ACC112 (cell line): ENCODE measurements around the gene CSPG4.
A peak's percentile ranks its signal among the peaks of the same experiment; 100 is the strongest.
"Not testable (repeated sequence)": the region's sequence is repeated elsewhere in the genome, so short reads cannot be mapped to it uniquely, and the experiment has no call there.

Experiments
- H2AFZ ChIP-seq: fragments of 200-600 bp; sonication (generic); one replicate; pipeline ENCODE4 v1.6.0; 2017; ENCODE audit warnings: antibody characterized with exemption, low read length; ENCODE audit not compliant: unreplicated experiment
- H3K27ac ChIP-seq: fragments of 200-600 bp; sonication (generic); 2 replicates; pipeline ENCODE4 v1.5.1; 2014; ENCODE audit warnings: low read depth, mild to moderate bottlenecking, antibody characterized with exemption, low read length, moderate library complexity
- H3K27me3 ChIP-seq: fragments of 200-600 bp; sonication (generic); 2 replicates; pipeline ENCODE4 v1.6.1; 2014; ENCODE audit warnings: mild to moderate bottlenecking, antibody characterized with exemption, low read length, moderate library complexity, mixed read lengths; ENCODE audit not compliant: insufficient read depth
- H3K36me3 ChIP-seq: fragments of 200-600 bp; sonication (generic); 2 replicates; pipeline ENCODE4 v1.6.1; 2016; ENCODE audit warnings: mild to moderate bottlenecking, antibody characterized with exemption, low read length, moderate library complexity, mixed read lengths; ENCODE audit not compliant: insufficient read depth
- H3K4me1 ChIP-seq: fragments of 200-600 bp; sonication (generic); one replicate; pipeline ENCODE4 v1.6.1; 2016; ENCODE audit warnings: low read length, mixed read lengths; ENCODE audit not compliant: insufficient read depth, unreplicated experiment, control insufficient read depth
- H3K4me3 ChIP-seq: fragments of 200-600 bp; sonication (generic); 2 replicates; pipeline ENCODE4 v1.5.1; 2014; ENCODE audit warnings: mild to moderate bottlenecking, low read depth, low read length
- H3K79me2 ChIP-seq: fragments of 200-600 bp; sonication (generic); one replicate; pipeline ENCODE4 v1.6.0; 2016; ENCODE audit warnings: low read length; ENCODE audit not compliant: control insufficient read depth, unreplicated experiment, insufficient read depth

The CSPG4 gene

DNA sequence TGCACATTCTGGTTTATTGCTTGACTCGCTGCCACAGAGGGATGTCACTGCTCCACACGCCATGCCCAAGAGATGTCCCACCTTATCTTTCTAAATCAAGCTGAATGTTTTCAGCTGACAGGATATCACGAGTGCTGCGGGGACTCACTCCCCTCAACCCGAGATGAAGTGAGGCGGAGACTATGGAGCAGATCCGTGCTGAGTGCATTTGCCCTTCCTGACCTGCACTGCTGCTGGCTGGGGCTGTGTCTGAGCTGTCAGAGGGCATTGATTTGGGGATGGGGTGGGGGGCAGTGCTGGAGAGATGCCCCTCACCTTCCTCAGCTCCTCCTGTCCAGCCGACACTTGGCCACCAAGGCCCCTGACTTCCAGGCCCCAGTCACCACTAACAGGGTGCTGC lies 40.5 kb upstream of the CSPG4 start:
- Histone ChIP-seq H3K4me1 (no peaks in the 10 kb centered on the region), H3K36me3 (no peaks in the 10 kb centered on the region), H3K27ac (no peak overlapping the region), H2AFZ (no peak overlapping the region), H3K4me3 (no peak overlapping the region), H3K79me2 (no peaks in the 10 kb centered on the region), H3K27me3 (no peaks in the 10 kb centered on the region)

DNA sequence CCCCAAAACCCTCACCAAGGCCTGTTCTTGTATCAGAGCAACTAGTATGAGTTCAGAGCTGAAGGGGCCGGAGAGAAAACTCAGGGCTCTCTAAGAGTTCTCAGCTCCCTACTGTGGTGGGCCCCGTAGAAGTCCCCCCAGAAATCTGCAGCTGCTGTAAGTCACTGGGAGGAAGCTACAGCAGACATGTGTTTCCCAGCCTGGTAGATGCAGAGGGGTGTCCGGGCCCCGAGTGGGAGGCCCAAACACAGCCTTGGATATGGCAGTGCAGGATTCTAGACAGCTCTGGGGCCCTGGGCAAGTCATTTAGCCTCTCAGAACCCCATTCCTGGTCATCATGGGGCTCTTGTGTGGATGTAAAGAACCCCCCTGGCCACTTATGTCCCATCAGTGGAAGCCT lies 39.2 kb upstream of the CSPG4 start:
- Histone ChIP-seq H3K27ac (no peak overlapping the region), H3K36me3 (no peaks in the 10 kb centered on the region), H2AFZ (no peak overlapping the region), H3K4me3 (no peak overlapping the region), H3K79me2 (no peaks in the 10 kb centered on the region), H3K4me1 (no peaks in the 10 kb centered on the region), H3K27me3 (no peaks in the 10 kb centered on the region)

DNA sequence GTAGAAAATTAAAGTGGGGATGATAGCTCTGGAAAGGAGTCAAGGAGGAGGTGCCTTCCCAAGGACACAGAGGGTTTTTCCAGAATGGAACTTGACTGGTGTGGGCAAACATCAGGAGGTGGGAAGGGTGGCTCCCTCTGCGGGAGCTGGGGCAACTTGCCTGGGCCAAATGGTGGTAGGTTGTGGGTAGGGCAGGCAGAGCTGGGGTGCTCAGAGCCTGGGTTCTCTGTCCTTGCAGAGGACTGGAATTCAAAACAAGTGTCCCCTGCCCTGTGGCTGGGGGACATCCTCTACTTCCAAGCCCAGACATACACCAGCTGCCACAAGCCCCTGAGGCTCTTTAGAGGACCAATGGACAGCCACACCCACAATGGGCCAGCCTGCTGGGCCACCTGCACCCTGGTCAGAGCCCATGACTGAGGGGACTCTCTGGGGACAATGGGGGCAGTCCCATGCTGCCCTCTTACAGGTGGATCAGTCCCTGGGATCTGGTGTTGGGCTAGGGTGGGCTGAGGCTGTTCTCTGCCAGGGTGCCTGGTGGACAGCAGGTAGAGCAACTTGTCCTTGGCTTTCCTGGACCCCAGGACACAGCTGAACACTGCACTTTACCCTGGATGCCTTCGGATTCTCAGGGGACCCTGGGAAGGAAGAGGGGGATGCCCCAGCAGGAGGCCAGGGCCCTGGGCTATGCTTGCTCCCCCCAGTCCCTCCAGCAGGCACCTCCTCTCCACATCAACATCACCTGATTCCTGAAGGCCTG lies 38.6 kb upstream of the CSPG4 start:
- Histone ChIP-seq H3K27ac (no peak overlapping the region), H2AFZ (no peak overlapping the region), H3K4me3 (no peak overlapping the region), H3K27me3 (no peaks in the 10 kb centered on the region), H3K36me3 (no peaks in the 10 kb centered on the region), H3K4me1 (no peaks in the 10 kb centered on the region), H3K79me2 (no peaks in the 10 kb centered on the region)

- no peaks in the 10 kb centered on the region for H3K27me3 ChIP-seq
- no peak overlapping the region for H2AFZ ChIP-seq
- no peak overlapping the region for H3K4me3 ChIP-seq
- no peaks in the 10 kb centered on the region for H3K4me1 ChIP-seq
- H3K79me2 ChIP-seq, result no peaks in the 10 kb centered on the region
- H3K36me3 ChIP-seq, result no peaks in the 10 kb centered on the region
- H3K27ac ChIP-seq, result no peak overlapping the region
Measured at GRCh38 chr15:75750261-75751050, 37.8 kb upstream of the CSPG4 start.

- Histone ChIP-seq H3K79me2 (no peaks in the 10 kb centered on the region), H2AFZ (no peak overlapping the region), H3K27ac (no peak overlapping the region), H3K4me3 (no peak overlapping the region), H3K27me3 (no peaks in the 10 kb centered on the region), H3K36me3 (no peaks in the 10 kb centered on the region), H3K4me1 (no peaks in the 10 kb centered on the region)
Measured at GRCh38 chr15:75749820-75750219, 37.2 kb upstream of the CSPG4 start.

DNA sequence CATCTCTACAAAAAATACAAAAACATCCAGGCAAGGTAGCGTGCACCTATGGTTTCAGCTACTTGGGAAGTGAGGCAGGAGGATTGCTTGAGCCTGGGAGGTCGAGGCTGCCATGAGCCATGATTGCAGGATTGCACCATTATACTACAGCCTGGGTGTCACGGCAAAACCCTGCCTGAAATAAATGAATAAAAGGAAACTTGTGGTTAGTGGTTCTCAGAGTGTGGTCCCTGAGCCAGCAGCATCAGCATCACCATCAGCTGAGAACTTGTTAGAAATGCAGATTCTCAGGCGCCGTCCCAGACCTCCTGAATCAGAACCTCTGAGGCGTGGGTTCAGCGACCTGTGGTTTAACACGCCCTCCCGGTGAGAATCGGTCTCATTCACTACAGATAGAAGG lies 36.2 kb upstream of the CSPG4 start:
- not testable (repeated sequence) for H3K27ac ChIP-seq, H3K36me3 ChIP-seq, H3K79me2 ChIP-seq, H3K4me1 ChIP-seq, H3K4me3 ChIP-seq, H3K27me3 ChIP-seq, H2AFZ ChIP-seq

DNA sequence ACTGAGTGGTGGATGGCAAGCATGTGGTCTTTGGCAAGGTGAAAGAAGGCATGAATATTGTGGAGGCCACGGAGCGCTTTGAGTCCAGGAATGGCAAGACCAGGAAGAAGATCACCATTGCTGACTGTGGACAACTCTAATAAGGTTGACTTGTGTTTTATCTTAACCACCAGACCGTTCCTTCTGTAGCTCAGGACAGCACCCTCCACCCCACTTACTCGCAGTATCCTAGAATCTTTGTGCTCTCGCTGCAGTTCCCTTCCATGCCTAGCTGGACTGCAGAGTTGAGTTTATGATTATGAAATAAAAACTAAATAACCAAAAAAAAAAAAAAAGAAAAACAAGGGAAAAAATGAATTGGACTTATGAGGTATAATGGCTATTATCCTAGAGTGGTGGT lies 34.5 kb upstream of the CSPG4 start:
- not testable (repeated sequence) for H2AFZ ChIP-seq, H3K27me3 ChIP-seq, H3K4me3 ChIP-seq, H3K4me1 ChIP-seq, H3K79me2 ChIP-seq, H3K27ac ChIP-seq, H3K36me3 ChIP-seq

GRCh38 chr15:75745305-75745704 lies 32.7 kb upstream of the CSPG4 start:
- no peaks in the 10 kb centered on the region for H3K4me1 ChIP-seq
- H3K79me2 ChIP-seq, result no peaks in the 10 kb centered on the region
- H3K27me3 ChIP-seq, result no peaks in the 10 kb centered on the region
- no peak overlapping the region for H3K4me3 ChIP-seq
- no peak overlapping the region for H3K27ac ChIP-seq
- H2AFZ ChIP-seq, result peak overlapping the region; percentile 25
- no peaks in the 10 kb centered on the region for H3K36me3 ChIP-seq

GRCh38 chr15:75742346-75742745 lies 29.7 kb upstream of the CSPG4 start:
- H3K4me1 ChIP-seq, H3K4me3 ChIP-seq, H2AFZ ChIP-seq, H3K79me2 ChIP-seq, H3K36me3 ChIP-seq, H3K27me3 ChIP-seq, H3K27ac ChIP-seq: not testable (repeated sequence)

DNA sequence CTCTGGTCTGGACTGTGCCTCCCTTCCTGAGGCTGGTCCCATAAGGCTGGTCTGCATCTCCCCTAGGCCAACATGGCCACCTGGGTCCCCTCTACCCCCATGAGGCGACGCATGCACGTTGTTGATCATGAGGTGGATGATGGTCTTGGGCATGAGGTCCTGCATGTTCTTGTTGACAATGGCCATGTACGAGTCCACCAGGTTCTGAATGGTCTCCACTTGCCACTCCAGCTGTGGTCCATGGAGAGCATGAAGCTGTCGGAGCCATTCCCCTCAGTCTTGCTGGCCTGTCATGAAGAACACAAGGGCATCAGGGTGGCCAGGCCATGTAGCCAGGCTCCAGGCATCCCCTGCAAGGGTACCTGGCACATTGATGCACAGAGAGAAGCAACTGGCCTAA lies 27.1 kb upstream of the CSPG4 start:
- Histone ChIP-seq H3K27ac (no peak overlapping the region), H3K4me3 (no peak overlapping the region), H2AFZ (no peak overlapping the region), H3K36me3 (no peaks in the 10 kb centered on the region), H3K79me2 (no peaks in the 10 kb centered on the region), H3K4me1 (peaks cover 4% of the 10 kb centered on the region), H3K27me3 (no peaks in the 10 kb centered on the region)
